B cell (primary cell): ENCODE results near the gene MAP4K1. TPM values are rescaled to one million over a fixed set of nuclear protein-coding genes. Genes with fewer than 3 reads are reported as not detected.

Experiments
- ATAC-seq: fragments of 200-7000 bp; cut with Tn5 transposase; one replicate; pipeline ENCODE4 v1.10.0; 2021; ENCODE audit warnings: low read depth, mild to moderate bottlenecking, moderate number of reproducible peaks, moderate library complexity
- CTCF ChIA-PET: fragments of 350-600 bp; sonication (Branson Sonifier 250); formaldehyde crosslinking; loops from one replicate; lab custom pipeline; 2021; ENCODE audit warnings: antibody characterized with exemption, inconsistent platforms; lab: Charles Lee
- POLR2A ChIA-PET: fragments of 350-600 bp; sonication (Branson Sonifier 250); formaldehyde crosslinking; loops from one replicate; lab custom pipeline; 2021; ENCODE audit warnings: antibody characterized with exemption; lab: Charles Lee
- DNase-seq: peaks from one replicate; pipeline ENCODE4 v3.0.0; 2013
- H2AFZ ChIP-seq: 2 replicates; pipeline ENCODE4 v1.6.1; 2012; ENCODE audit warnings: mild to moderate bottlenecking, low read depth, low read length; ENCODE audit not compliant: insufficient read depth, poor library complexity, severe bottlenecking
- H3K27ac ChIP-seq, 2 donors: 1 replicate in 1 of 2; 2 replicates in 1 of 2; pipeline ENCODE4 v1.5.1; 2012 to 2013; ENCODE audit warnings: low read length in 2 of 2, mild to moderate bottlenecking in 2 of 2, moderate library complexity in 1 of 2
- H3K27me3 ChIP-seq, 4 experiments: fragments of 200-600 bp in 1 of 4; sonication (generic) in 1 of 4; replicated peaks in 1 of 4; 1 replicate in 2 of 4; 2 replicates in 2 of 4; pipeline versions ENCODE4 v1.6.1 to v1.7.0; 2013 to 2016; ENCODE audit warnings: low read length in 3 of 4, mild to moderate bottlenecking in 2 of 4, mixed read lengths in 1 of 4, moderate library complexity in 1 of 4; ENCODE audit not compliant: insufficient read depth in 4 of 4, control insufficient read depth in 3 of 4; ENCODE audit errors: control extremely low read depth in 1 of 4
- H3K36me3 ChIP-seq, 2 experiments: replicated peaks in 1 of 2; 1 replicate in 1 of 2; 2 replicates in 1 of 2; pipeline versions ENCODE4 v1.6.1 to v1.7.1; 2013; ENCODE audit warnings: low read length in 1 of 2; ENCODE audit not compliant: insufficient read depth in 2 of 2, control insufficient read depth in 1 of 2; ENCODE audit errors: control extremely low read depth in 1 of 2, extremely low read depth in 1 of 2
- H3K4me1 ChIP-seq, 2 donors: fragments of 200-600 bp in 1 of 2; sonication (generic) in 1 of 2; 1 replicate in 1 of 2; 2 replicates in 1 of 2; pipeline versions ENCODE4 v1.5.1 to v1.6.1; 2013 to 2017; ENCODE audit warnings: low read length in 2 of 2; ENCODE audit not compliant: control insufficient read depth in 2 of 2, insufficient read depth in 2 of 2
- H3K4me2 ChIP-seq: replicated peaks from 2 replicates; pipeline ENCODE3; 2012; ENCODE audit warnings: mild to moderate bottlenecking, low read depth, low read length; ENCODE audit not compliant: poor library complexity, severe bottlenecking
- H3K4me3 ChIP-seq, 5 experiments: fragments of 200-600 bp in 1 of 5; sonication (generic) in 1 of 5; 1 replicate in 3 of 5; 2 replicates in 2 of 5; pipeline versions ENCODE4 v1.5.1 to v1.7.0; 2011 to 2016; ENCODE audit warnings: low read length in 4 of 5, mild to moderate bottlenecking in 4 of 5, low read depth in 2 of 5, control low read depth in 1 of 5, moderate library complexity in 1 of 5; ENCODE audit not compliant: insufficient read depth in 1 of 5; ENCODE audit errors: control extremely low read depth in 1 of 5, extremely low read depth in 1 of 5
- H3K79me2 ChIP-seq: fragments of 200-600 bp; sonication (generic); one replicate; pipeline ENCODE4 v1.6.0; 2016; ENCODE audit warnings: low read length; ENCODE audit not compliant: control insufficient read depth, insufficient read depth
- H3K9ac ChIP-seq: fragments of 200-600 bp; sonication (generic); 2 replicates; pipeline ENCODE4 v1.6.1; 2017; ENCODE audit warnings: mild to moderate bottlenecking, low read length, moderate library complexity
- H3K9me3 ChIP-seq, 3 donors: one replicate each; pipeline versions ENCODE4 v1.6.1 to v1.7.1; 2013; ENCODE audit warnings: low read length in 2 of 3; ENCODE audit not compliant: control insufficient read depth in 2 of 3, insufficient read depth in 1 of 3; ENCODE audit errors: control extremely low read depth in 1 of 3
- H4K20me1 ChIP-seq: 2 replicates; pipeline ENCODE4 v1.6.0; 2012; ENCODE audit warnings: mild to moderate bottlenecking, low read length; ENCODE audit not compliant: insufficient read depth, control insufficient read depth, poor library complexity, severe bottlenecking
- H3K27ac Mint-ChIP-seq: one replicate; pipeline ENCODE4 v1.8.0; 2021; ENCODE audit warnings: mixed read lengths
- H3K27me3 Mint-ChIP-seq: one replicate; pipeline ENCODE4 v1.8.0; 2021; ENCODE audit warnings: mixed read lengths
- H3K4me1 Mint-ChIP-seq: one replicate; pipeline ENCODE4 v1.8.0; 2021; ENCODE audit warnings: mixed read lengths
- H3K4me3 Mint-ChIP-seq: one replicate; pipeline ENCODE4 v1.8.0; 2021; ENCODE audit warnings: mixed read lengths
- H3K9me3 Mint-ChIP-seq: one replicate; pipeline ENCODE4 v1.8.0; 2022; ENCODE audit warnings: mixed read lengths; ENCODE audit not compliant: insufficient read depth
- CTCF ChIP-seq: fragments of 200-600 bp; IDR thresholded peaks from one replicate; pipeline ENCODE4 v1.8.0; 2022; ENCODE audit warnings: antibody characterized with exemption, mild to moderate bottlenecking
- EZH2 ChIP-seq: IDR thresholded peaks from 2 replicates; pipeline ENCODE4 v1.6.1; 2012; ENCODE audit warnings: borderline replicate concordance, low read depth, mild to moderate bottlenecking, moderate library complexity, low read length; ENCODE audit not compliant: insufficient read depth, poor library complexity, severe bottlenecking
- WGBS: methylation state at CpG from one replicate; pipeline ENCODE4 v1.1.5; 2013; ENCODE audit warnings: missing lambda C conversion rate; ENCODE audit not compliant: insufficient coverage; 5-methylcytosine and 5-hydroxymethylcytosine counted together
- intact Hi-C: fragments of 100-400 bp; cut with micrococcal nuclease; formaldehyde crosslinking; loops from one replicate; pipeline ENCODE4 v1.10.0; 2022
- polyA plus RNA-seq: library from polyadenylated mRNA; depleted of rRNA; stranded (reverse); fragments of >200 nt; gene quantifications from 2 replicates; pipeline ENCODE4 v1.2.3, GENCODE V29; 2012
- total RNA-seq, 2 donors: library from RNA; stranded (reverse); fragments of 120-200 nt in 1 of 2; gene quantifications; 1 replicate in 1 of 2; 2 replicates in 1 of 2; pipeline versions ENCODE4 v1.2.3 to v1.2.4, GENCODE V29; 2013 to 2022

The MAP4K1 gene
- total and polyA plus RNA-seq, 2 donors (not counting 1 experiment from before 2014, with no cell fraction given): 291 to 415 TPM

DNA sequence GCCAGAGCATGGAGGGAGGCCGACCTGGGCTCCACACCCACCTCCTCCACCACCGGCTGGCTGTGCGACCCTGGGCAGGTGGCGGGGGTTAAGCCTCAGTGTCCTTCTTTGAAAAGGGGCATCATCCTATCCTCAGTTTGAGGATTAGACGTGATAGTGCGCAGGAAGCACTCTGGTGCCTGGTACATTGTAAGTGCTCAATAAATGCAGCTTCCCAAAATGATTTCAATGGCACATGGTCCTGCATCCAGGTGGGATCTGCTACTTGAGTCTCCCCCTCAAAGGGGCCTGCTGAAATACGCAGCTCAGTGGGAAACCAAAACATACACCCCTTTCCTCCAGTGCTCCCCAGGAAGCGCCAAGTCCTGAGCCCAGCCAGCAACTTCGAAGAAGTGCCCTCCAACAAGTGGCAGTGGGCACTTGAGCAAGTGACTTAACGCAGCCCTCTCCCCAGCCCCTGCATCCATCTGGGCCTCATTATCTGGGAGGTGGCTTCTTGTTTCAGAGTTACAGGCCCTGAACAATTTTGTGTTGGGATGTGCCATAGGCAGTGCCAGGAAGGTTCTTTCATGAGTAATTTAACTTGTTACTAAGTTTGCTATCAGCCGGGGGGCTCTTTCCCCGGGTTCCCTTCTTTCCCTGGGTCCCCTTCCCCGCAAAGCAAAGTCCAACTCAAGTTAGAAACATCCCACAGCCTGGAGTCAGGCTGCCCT, 47.6 kb upstream of the MAP4K1 start:
- H3K79me2 ChIP-seq: peaks cover 100% of the 10 kb centered on the region
- POLR2A ChIA-PET: interaction anchor here (0.6 kb wide), 1 partner anchor 275 kb away, joined by 4 read pairs; no protein-coding TSS in a partner anchor
- Mint-ChIP-seq H3K4me1 (peaks cover 69% of the 10 kb centered on the region), H3K27me3 (no peaks in the 10 kb centered on the region), H3K9me3 (no peaks in the 10 kb centered on the region), H3K4me3 (no peak overlapping the region), H3K27ac (peak overlapping the region; percentile 95)
- peaks cover 64 to 67% of the 10 kb centered on the region in 2 donors for H3K4me1 ChIP-seq
- no peaks in the 10 kb centered on the region for H3K27me3 ChIP-seq
- no peaks in the 10 kb centered on the region for H3K9me3 ChIP-seq
- peaks cover 0 to 13% of the 10 kb centered on the region in 2 experiments for H3K36me3 ChIP-seq
- H3K4me2 ChIP-seq: peak overlapping the region; percentile 55
- CTCF ChIA-PET: interaction anchor here (1.6 kb wide), 1 partner anchor 29 kb away, joined by 3 read pairs; no protein-coding TSS in a partner anchor
- intact Hi-C loops: no loop called here
- H3K9ac ChIP-seq: no peak overlapping the region
- TF ChIP-seq CTCF (no peak), EZH2 (no peak)
- H3K27ac ChIP-seq: peak overlapping the region; percentile 51 to 89
- ATAC-seq (no peak), DNase-seq (no peak)
- H2AFZ ChIP-seq: no peak overlapping the region
- H4K20me1 ChIP-seq: peaks cover 21% of the 10 kb centered on the region
- WGBS: 96% methylated on average over 7 of the region's 13 CpGs
- H3K4me3 ChIP-seq: no peak overlapping the region
